Type B pancreatic cell (in vitro differentiated cells): ENCODE data around the gene MAP3K21. TPM values are rescaled to one million over a fixed set of nuclear protein-coding genes. Genes with fewer than 3 reads are reported as not detected.

Experiments
- DNase-seq: peaks from one replicate; pipeline ENCODE4 v3.0.0; 2021; ENCODE audit warnings: mixed read lengths; ENCODE audit not compliant: unreplicated experiment; ENCODE audit errors: extremely low spot score
- H3K27ac Mint-ChIP-seq: 2 replicates; pipeline ENCODE4 v1.8.0; 2021; ENCODE audit warnings: mild to moderate bottlenecking, mixed read lengths
- H3K27me3 Mint-ChIP-seq: 2 replicates; pipeline ENCODE4 v1.8.0; 2021; ENCODE audit warnings: mixed read lengths
- H3K36me3 Mint-ChIP-seq: 2 replicates; pipeline ENCODE4 v1.8.0; 2021; ENCODE audit warnings: mixed read lengths
- H3K4me1 Mint-ChIP-seq: one replicate; pipeline ENCODE4 v1.8.0; 2021; ENCODE audit warnings: mixed read lengths; ENCODE audit not compliant: unreplicated experiment
- H3K4me3 Mint-ChIP-seq: 2 replicates; pipeline ENCODE4 v1.8.0; 2021; ENCODE audit warnings: mild to moderate bottlenecking, mixed read lengths
- H3K9me3 Mint-ChIP-seq: 2 replicates; pipeline ENCODE4 v1.8.0; 2021; ENCODE audit warnings: mixed read lengths
- total RNA-seq: library from RNA; stranded (reverse); gene quantifications from 2 replicates; pipeline ENCODE4 v1.2.1, GENCODE V29; 2021; ENCODE audit warnings: low replicate concordance
- TF ChIP-seq, protein P1 (sequence below): fragments of 200-600 bp; sonication (generic); conservative IDR thresholded peaks from 2 replicates; pipeline ENCODE4 v1.5.0; 2021; ENCODE audit warnings: antibody characterized with exemption, mild to moderate bottlenecking

The MAP3K21 gene
- total RNA-seq, 1 donor from 2014 or later, result 6.4 TPM

DNA sequence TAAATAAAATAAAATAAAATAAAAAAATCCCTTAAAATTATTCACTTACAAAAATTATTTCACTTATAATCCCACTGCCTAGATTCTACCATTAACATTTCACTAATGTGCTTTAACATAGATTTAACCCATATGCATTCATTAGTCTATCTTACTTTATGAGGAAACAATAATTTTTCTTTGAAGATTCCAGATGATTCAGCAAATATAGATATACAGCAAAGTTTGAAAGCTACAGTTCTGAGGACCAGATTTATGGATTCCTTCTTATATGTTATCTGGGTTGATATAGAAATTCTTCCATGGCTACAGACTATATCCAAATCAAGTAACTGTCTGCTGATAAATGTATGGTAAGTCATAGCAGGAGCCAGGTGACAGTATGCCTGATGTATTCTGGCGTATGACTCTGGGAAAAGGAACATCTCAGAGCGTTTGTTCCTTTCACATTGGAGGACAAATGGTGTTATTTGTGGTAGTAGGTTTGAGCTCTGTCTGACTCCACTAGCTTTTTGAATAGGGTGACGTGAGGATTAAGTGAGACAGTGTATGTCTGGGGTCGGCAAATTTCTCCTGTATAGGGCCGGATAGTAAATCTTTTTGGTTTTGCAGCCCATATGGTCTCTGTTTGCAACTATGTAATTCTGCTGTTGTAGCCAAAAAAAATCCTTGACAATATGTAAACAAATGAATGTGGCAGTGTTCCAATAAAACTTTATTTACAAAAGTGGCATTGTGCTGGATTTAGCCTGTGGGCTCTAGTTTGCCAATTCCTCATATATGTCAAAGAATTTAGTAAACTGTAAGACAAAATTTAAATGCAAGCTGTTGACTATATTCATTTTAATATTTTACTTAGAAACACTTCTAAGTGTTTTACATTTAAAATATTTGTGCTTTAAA, 9.3 kb downstream of the MAP3K21 start:
- no peaks in the 10 kb centered on the region for H3K9me3 Mint-ChIP-seq
- H3K36me3 Mint-ChIP-seq, result no peaks in the 10 kb centered on the region
- H3K27me3 Mint-ChIP-seq, result peaks cover 32% of the 10 kb centered on the region
- peaks cover 5% of the 10 kb centered on the region for H3K4me1 Mint-ChIP-seq
- no peak overlapping the region for H3K4me3 Mint-ChIP-seq
- no peak for DNase-seq
- H3K27ac Mint-ChIP-seq, result no peak overlapping the region
- TF ChIP-seq, protein P1, sequence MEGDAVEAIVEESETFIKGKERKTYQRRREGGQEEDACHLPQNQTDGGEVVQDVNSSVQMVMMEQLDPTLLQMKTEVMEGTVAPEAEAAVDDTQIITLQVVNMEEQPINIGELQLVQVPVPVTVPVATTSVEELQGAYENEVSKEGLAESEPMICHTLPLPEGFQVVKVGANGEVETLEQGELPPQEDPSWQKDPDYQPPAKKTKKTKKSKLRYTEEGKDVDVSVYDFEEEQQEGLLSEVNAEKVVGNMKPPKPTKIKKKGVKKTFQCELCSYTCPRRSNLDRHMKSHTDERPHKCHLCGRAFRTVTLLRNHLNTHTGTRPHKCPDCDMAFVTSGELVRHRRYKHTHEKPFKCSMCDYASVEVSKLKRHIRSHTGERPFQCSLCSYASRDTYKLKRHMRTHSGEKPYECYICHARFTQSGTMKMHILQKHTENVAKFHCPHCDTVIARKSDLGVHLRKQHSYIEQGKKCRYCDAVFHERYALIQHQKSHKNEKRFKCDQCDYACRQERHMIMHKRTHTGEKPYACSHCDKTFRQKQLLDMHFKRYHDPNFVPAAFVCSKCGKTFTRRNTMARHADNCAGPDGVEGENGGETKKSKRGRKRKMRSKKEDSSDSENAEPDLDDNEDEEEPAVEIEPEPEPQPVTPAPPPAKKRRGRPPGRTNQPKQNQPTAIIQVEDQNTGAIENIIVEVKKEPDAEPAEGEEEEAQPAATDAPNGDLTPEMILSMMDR, result no peak

DNA sequence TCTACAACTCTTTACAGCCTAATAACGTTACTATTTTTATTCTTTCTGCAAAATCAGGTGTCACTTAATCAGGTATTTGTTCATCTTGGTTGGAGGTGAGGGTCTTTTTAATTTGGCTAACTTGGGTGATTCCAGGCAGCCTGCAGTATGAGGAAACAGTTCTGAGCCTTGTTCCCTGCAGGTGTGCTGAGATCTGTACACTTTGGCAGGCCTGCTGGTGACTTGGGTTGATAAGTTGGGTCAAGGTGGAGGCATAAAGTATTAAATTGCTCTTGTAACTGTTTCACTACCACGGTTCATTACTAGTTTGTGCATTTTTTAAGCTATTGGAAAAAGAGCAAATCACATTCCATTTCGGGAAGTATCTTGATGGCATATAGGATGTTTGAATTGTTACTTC, 10.0 kb downstream of the MAP3K21 start:
- Mint-ChIP-seq H3K36me3 (no peaks in the 10 kb centered on the region), H3K4me3 (no peak overlapping the region), H3K4me1 (peaks cover 5% of the 10 kb centered on the region), H3K27me3 (peaks cover 26% of the 10 kb centered on the region), H3K9me3 (no peaks in the 10 kb centered on the region), H3K27ac (no peak overlapping the region)
- TF ChIP-seq, protein P1, result no peak
- no peak for DNase-seq

- Mint-ChIP-seq H3K36me3 (no peaks in the 10 kb centered on the region), H3K9me3 (no peaks in the 10 kb centered on the region), H3K4me3 (no peak overlapping the region), H3K27me3 (peaks cover 26% of the 10 kb centered on the region), H3K27ac (no peak overlapping the region), H3K4me1 (peaks cover 5% of the 10 kb centered on the region)
- TF ChIP-seq, protein P1, result no peak
- no peak for DNase-seq
Observed at GRCh38 chr1:233338102-233338501, 10.6 kb downstream of the MAP3K21 start.

GRCh38 chr1:233340031-233340555, 12.6 kb downstream of the MAP3K21 start:
- peaks cover 5% of the 10 kb centered on the region for H3K4me1 Mint-ChIP-seq
- no peak overlapping the region for H3K27ac Mint-ChIP-seq
- H3K4me3 Mint-ChIP-seq, result no peak overlapping the region
- DNase-seq, result no peak
- no peaks in the 10 kb centered on the region for H3K36me3 Mint-ChIP-seq
- peaks cover 22% of the 10 kb centered on the region for H3K27me3 Mint-ChIP-seq
- peaks cover 4% of the 10 kb centered on the region for H3K9me3 Mint-ChIP-seq
- TF ChIP-seq, protein P1, result no peak

- Mint-ChIP-seq H3K27ac (no peak overlapping the region), H3K4me3 (no peak overlapping the region), H3K36me3 (no peaks in the 10 kb centered on the region), H3K9me3 (peaks cover 4% of the 10 kb centered on the region), H3K4me1 (peaks cover 5% of the 10 kb centered on the region), H3K27me3 (peaks cover 22% of the 10 kb centered on the region)
- DNase-seq, result no peak
- TF ChIP-seq, protein P1, result no peak
Observed at GRCh38 chr1:233340966-233341516, 13.5 kb downstream of the MAP3K21 start.
